Loucy (cell line): ENCODE data around the gene RPL13.

Source experiments
- EZH2phosphoT487 ChIP-seq: fragments of 200-600 bp; IDR thresholded peaks from 2 replicates; pipeline ENCODE4 v1.6.1; 2018; ENCODE audit warnings: antibody characterized with exemption, mild to moderate bottlenecking, moderate library complexity, borderline replicate concordance
- TF ChIP-seq, protein P1 (sequence below): fragments of 200-600 bp; sonication (generic); conservative IDR thresholded peaks from 2 replicates; pipeline ENCODE4 v1.5.1; 2014; ENCODE audit warnings: mild to moderate bottlenecking, antibody characterized with exemption, low read length

DNA sequence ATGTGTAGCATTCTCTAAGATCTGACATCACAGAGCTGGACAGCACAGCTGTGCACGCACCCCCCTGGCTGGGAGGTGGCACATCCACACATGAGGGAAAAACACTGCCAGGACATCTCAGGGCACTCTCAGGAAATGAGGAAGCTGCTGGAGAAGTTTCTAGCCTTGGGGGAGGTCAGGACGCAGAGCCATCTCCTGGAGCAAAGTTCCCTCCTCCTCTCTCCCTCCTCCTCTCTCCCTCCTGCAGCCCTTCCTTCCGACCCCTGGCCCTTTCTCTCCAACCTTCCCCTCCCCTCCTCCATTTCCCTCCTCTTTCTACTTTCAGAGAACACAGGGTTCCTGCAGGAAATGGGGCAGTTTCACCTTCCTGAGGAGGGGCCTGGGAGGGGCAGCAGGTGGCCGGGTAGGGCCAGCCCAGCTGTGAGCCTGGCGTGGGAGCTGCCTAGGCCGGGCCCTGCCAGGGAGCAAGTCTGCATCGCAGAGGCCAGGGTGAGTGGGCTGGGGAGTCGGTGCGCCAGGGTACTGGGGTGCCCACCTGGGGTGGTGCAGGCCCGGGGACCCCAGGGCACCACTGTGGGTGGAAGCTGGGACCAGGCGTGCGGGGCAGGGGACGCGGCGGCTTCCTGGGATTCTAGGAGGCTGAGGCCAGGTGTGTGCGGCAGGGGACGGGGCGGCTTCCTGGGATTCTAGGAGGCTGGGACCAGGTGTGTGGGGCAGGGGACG lies 52.9 kb downstream of the RPL13 start, which contains the start of gene DPEP1:
- TF ChIP-seq, protein P1, sequence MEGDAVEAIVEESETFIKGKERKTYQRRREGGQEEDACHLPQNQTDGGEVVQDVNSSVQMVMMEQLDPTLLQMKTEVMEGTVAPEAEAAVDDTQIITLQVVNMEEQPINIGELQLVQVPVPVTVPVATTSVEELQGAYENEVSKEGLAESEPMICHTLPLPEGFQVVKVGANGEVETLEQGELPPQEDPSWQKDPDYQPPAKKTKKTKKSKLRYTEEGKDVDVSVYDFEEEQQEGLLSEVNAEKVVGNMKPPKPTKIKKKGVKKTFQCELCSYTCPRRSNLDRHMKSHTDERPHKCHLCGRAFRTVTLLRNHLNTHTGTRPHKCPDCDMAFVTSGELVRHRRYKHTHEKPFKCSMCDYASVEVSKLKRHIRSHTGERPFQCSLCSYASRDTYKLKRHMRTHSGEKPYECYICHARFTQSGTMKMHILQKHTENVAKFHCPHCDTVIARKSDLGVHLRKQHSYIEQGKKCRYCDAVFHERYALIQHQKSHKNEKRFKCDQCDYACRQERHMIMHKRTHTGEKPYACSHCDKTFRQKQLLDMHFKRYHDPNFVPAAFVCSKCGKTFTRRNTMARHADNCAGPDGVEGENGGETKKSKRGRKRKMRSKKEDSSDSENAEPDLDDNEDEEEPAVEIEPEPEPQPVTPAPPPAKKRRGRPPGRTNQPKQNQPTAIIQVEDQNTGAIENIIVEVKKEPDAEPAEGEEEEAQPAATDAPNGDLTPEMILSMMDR = no peak
- no peak for TF ChIP-seq EZH2phosphoT487
